GM19397 (cell line): ENCODE data around the gene ANKRD22.
"Not testable (repeated sequence)": the region's sequence is repeated elsewhere in the genome, so short reads cannot be mapped to it uniquely, and the experiment has no call there.

Experiments used
- ATAC-seq: cut with Tn5 transposase; IDR thresholded peaks from one replicate; pipeline ENCODE4 v1.9.1; 2021; ENCODE audit warnings: mild to moderate bottlenecking, moderate library complexity; ENCODE audit not compliant: unreplicated experiment

The ANKRD22 gene

GRCh38 chr10:88838766-88839350 lies 12.8 kb downstream of the ANKRD22 start:
- no peak for ATAC-seq

DNA sequence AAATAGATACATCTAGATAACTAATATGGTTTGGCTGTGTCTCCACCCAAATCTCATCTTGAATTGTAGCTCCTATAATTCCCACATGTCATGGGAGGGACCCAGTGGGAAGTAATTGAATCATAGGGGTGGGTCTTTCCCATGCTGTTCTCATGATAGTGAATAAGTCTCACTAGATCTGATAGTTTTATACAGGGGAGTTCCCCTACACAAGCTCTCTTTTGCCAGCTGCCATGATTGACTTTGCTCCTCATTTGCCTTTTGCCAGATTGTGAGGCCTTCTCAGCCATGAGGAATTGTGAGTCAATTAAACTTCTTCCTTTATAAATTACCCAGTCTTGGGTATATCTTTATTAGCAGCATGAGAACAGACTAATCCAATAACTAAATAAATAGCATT lies 14.0 kb downstream of the ANKRD22 start:
- not testable (repeated sequence) for ATAC-seq

DNA sequence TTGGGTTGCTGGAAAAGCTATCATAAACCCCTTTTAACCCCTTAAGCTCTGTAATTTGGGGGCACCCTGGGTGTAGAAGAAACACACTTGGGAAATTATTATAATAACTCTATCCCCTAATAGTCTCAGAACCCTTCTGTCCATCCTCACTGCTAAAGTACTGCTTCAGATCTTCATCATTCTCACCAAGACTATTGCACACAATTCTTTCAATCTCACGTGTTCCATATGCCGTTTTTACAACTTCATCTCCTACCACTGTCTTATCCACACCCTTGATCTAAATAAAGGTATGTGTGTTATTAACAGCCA lies 15.8 kb downstream of the ANKRD22 start:
- ATAC-seq = peak; percentile 10

- peak; percentile 71 for ATAC-seq
Measured at GRCh38 chr10:88835096-88835909, 16.3 kb downstream of the ANKRD22 start.

GRCh38 chr10:88833723-88834122 lies 17.9 kb downstream of the ANKRD22 start:
- ATAC-seq = no peak

DNA sequence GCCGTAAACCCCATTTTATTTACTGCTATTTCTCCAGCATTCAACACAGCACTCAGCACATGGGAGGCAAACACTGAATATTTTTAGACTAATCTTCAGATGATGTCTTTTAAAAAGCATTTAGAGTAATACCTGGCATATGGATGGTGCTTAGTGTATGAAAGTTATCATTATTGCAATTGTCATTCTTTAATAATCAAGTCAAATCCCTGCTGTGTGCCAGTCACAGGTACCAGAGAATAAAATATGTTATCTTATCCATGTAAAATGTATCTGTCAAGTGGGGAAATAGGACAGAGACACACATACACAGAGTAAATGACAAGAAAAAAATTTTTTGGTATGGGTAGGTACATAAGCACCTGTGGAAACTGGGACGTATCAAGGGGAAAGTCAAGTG lies 18.5 kb downstream of the ANKRD22 start:
- ATAC-seq = no peak

- no peak for ATAC-seq
Measured at GRCh38 chr10:88832376-88832775, 19.3 kb downstream of the ANKRD22 start.

DNA sequence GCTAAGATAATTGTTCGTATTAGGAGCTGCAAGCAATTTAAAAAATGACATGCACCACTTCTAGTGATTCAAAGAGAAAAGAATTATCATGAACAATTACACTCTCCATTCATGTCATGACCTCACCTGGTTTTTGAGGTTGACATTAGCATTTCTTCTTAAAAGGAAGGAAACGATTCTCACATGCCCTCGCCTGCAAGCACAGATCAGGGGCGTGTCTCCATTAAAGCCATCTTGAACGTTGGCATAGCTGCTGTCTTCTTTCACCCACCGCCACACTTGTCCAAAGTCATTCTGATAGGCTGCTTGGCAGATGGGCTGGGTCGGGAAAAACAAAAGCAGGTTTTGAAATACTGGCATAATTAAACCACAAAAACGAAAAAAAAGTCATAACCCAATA lies 19.9 kb downstream of the ANKRD22 start:
- no peak for ATAC-seq

GRCh38 chr10:88830643-88831268 lies 20.9 kb downstream of the ANKRD22 start:
- no peak for ATAC-seq

- no peak for ATAC-seq
Measured at GRCh38 chr10:88828310-88828709, 23.3 kb downstream of the ANKRD22 start.

- no peak for ATAC-seq
Measured at GRCh38 chr10:88827671-88828070, 24.0 kb downstream of the ANKRD22 start.

- ATAC-seq = no peak
Measured at GRCh38 chr10:88826388-88826787, 25.3 kb downstream of the ANKRD22 start.

GRCh38 chr10:88820748-88821401 lies 30.8 kb downstream of the ANKRD22 start:
- ATAC-seq = no peak

DNA sequence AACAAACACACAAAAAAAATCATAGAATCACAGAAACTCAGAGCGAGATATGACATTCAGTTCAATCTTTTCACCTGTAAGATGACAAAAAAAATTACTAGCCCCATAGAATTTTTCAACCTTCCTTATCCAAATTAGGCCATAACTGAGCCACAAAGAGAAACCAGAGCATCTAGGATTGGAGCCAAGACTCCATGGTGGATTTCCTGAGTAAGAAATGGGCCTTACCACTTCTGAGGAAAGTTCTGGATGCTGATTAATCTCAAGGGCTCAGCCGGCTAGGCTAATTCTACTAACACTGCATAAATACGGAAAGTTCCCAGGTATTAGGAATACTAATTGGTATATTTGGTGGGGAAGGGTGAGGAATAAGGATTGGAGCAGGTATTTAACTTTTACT lies 32.4 kb downstream of the ANKRD22 start:
- no peak for ATAC-seq

DNA sequence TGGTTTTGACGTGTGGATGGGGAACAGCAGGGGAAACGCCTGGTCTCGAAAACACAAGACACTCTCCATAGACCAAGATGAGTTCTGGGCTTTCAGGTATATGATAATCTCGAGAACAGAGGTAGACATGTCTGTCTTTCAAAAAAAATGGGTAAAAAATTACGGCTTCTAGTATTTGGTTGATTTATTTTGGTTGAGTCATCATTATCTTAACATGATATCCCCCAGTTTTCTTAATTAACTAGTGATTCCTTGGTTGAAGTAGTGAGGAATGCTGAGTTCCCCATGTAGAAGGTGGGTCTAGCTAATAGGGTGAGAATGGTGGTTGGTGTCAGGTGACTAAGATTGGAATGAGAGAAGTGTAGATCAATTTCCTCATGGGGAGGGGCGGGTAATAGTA lies 38.4 kb downstream of the ANKRD22 start:
- ATAC-seq = no peak

- no peak for ATAC-seq
Measured at GRCh38 chr10:88810196-88810961, 41.3 kb downstream of the ANKRD22 start.

- ATAC-seq = no peak
Measured at GRCh38 chr10:88809621-88810020, 42.0 kb downstream of the ANKRD22 start.

DNA sequence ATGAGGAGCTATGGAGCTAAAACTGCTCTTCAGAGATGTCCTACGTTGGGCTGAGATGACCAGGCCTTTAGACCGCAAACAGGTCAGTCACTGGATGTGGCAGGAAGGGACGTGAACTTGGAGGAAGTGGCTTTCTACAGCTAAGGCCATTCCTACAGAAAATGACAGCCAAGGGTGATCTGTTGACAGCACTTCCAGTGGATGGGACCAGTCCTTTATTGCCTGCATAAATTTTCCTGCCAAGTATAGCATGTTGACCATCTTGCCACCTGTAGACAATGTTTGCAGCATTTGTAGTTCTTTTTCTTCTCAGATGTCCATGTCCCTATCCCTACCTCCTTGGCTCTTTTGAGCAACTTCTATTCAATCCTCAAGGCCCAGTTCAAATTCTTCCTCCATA lies 45.7 kb downstream of the ANKRD22 start:
- no peak for ATAC-seq

- ATAC-seq = no peak
Measured at GRCh38 chr10:88805361-88805760, 46.3 kb downstream of the ANKRD22 start.

- no peak for ATAC-seq
Measured at GRCh38 chr10:88804083-88804812, 47.4 kb downstream of the ANKRD22 start.
